HG03521 (cell line): Measurements from ENCODE around the gene MORF4L1.

Source experiments
- ATAC-seq: cut with Tn5 transposase; IDR thresholded peaks from one replicate; pipeline ENCODE4 v1.9.1; 2021; ENCODE audit warnings: mild to moderate bottlenecking, moderate library complexity; ENCODE audit not compliant: unreplicated experiment

MORF4L1 gene

DNA sequence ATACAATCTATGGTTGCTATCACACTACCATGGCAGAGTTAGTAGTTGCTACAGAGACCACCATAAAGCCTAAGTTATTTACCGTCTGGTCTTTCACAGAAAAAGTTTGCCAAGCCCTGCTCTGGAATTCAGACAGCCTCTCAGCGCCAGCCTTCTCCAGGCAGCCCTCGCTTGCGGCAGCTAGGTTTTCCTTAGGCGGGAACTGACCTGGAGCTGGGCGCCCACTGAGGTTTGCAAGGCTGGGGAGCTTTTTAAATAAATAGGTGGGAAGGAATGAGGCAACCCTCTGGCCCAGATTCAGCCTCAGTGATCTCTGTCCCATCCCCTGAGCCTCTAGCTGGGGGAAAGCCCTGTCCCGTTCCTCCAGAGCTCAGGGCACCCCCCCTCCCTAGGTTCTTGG is 71.0 kb downstream of the MORF4L1 start:
- ATAC-seq: no peak

DNA sequence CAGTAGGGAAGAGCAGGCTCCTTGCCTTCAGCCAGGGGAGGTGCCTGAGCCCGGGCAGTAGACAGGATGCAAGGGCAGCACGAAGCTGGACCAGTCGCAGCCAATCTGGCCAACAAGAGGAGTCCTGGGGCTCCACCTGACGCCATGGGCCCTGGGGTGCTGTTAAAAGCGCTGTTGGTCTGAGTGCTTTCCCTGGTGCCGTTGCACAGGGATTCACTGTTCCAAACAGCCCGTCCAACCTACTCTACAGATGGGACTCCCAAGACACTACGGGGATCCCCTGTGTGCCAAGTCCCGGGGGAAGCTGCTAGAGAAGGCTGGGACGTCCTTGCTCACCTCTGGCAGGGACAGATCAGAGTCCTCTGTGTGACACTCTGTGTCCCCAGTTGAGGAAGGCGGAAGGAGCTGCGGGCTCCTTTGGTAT is 71.5 kb downstream of the MORF4L1 start:
- ATAC-seq: no peak

DNA sequence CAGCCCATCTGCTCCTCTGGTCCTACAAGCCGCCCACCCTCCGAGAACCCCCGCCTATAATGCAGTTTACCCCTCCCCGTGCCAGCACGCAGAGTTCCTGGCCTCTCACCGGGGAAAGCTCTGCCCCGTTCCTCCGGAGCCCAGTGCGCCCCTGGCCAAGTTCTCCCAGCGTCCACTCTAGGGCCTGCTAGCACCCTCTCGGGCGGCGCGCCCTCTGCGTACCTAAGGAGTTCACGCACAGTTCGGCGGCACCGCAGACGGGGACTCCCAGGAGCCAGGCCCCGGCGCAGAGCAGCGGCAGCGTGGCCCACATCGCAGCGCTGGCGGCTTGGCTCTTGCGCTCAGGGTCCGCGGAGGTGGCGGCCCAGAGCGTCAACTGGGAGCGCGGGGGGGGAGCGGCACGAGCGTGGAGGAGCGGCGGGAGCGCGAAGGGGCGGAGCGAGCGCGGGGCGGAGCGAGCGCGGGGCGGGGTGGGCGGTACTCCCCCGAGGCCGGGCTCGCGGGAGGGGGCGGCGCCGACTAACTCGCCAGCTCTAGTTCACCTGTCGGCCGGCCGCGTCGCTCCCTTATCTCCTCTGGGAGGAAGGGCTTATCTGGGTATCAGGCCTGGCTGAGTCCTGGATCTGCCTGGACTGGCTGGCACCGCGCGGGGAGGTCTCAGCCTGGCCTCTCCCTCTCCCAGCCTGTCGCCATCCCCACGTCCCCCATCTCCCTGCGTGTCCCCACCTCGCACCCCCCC is 72.1 kb downstream of the MORF4L1 start, which contains the start of gene CTSH:
Gene CTSH, minus strand, starts transcription at position 378 of the 739 bp plus-strand sequence. Its CDS starts 65 bp downstream, at position 313.
- peak; percentile 81 for ATAC-seq

- no peak for ATAC-seq
Measured at GRCh38 chr15:78946493-78946892, 73.8 kb downstream of the MORF4L1 start.

GRCh38 chr15:78947506-78947905 is 74.8 kb downstream of the MORF4L1 start:
- no peak for ATAC-seq
